RWPE2 (cell line): ENCODE results near the gene SEMA4C.

ENCODE experiments used
- ATAC-seq: fragments of 200-7000 bp; cut with Tn5 transposase; 3 replicates; pipeline ENCODE4 v1.9.1; 2021; ENCODE audit warnings: low read depth
- DNase-seq: peaks from one replicate; pipeline ENCODE4 v3.0.0-alpha.2; 2020; ENCODE audit warnings: low spot score
- H3K27ac ChIP-seq: fragments of 450-650 bp; 2 replicates; pipeline ENCODE4 v1.5.1; 2017; ENCODE audit warnings: mild to moderate bottlenecking; ENCODE audit not compliant: poor library complexity, severe bottlenecking
- H3K27me3 ChIP-seq: fragments of 250-450 bp; sonication (Bioruptor Pico); 2 replicates; pipeline ENCODE4 v1.5.1; 2021; ENCODE audit warnings: mild to moderate bottlenecking, moderate library complexity; ENCODE audit not compliant: insufficient read depth, poor library complexity, severe bottlenecking
- H3K36me3 ChIP-seq: fragments of 250-450 bp; sonication (Bioruptor Pico); 2 replicates; pipeline ENCODE4 v1.5.1; 2020; ENCODE audit warnings: low read depth, mild to moderate bottlenecking, moderate library complexity
- H3K4me1 ChIP-seq: fragments of 250-450 bp; sonication (Bioruptor Pico); 2 replicates; pipeline ENCODE4 v1.5.1; 2021; ENCODE audit warnings: mild to moderate bottlenecking, moderate library complexity; ENCODE audit not compliant: insufficient read depth, poor library complexity, severe bottlenecking
- H3K4me3 ChIP-seq: fragments of 250-450 bp; sonication (Bioruptor Pico); 2 replicates; pipeline ENCODE4 v1.5.1; 2021; ENCODE audit warnings: mild to moderate bottlenecking, moderate library complexity; ENCODE audit not compliant: severe bottlenecking
- H3K9me3 ChIP-seq: fragments of 250-450 bp; sonication (Bioruptor Pico); 2 replicates; pipeline ENCODE4 v1.5.1; 2021; ENCODE audit warnings: mild to moderate bottlenecking, moderate library complexity; ENCODE audit not compliant: severe bottlenecking
- TF ChIP-seq, protein P1 (sequence below): fragments of 450-650 bp; IDR thresholded peaks from one replicate; pipeline ENCODE4 v1.5.1; 2017; ENCODE audit warnings: mild to moderate bottlenecking, moderate library complexity; ENCODE audit not compliant: poor library complexity, severe bottlenecking

SEMA4C gene

GRCh38 chr2:96830044-96830562 lies 39.8 kb downstream of the SEMA4C start:
- no peak overlapping the region for H3K4me3 ChIP-seq
- ATAC-seq (no peak), DNase-seq (no peak)
- H3K9me3 ChIP-seq: no peaks in the 10 kb centered on the region
- peaks cover 9% of the 10 kb centered on the region for H3K4me1 ChIP-seq
- TF ChIP-seq, protein P1, sequence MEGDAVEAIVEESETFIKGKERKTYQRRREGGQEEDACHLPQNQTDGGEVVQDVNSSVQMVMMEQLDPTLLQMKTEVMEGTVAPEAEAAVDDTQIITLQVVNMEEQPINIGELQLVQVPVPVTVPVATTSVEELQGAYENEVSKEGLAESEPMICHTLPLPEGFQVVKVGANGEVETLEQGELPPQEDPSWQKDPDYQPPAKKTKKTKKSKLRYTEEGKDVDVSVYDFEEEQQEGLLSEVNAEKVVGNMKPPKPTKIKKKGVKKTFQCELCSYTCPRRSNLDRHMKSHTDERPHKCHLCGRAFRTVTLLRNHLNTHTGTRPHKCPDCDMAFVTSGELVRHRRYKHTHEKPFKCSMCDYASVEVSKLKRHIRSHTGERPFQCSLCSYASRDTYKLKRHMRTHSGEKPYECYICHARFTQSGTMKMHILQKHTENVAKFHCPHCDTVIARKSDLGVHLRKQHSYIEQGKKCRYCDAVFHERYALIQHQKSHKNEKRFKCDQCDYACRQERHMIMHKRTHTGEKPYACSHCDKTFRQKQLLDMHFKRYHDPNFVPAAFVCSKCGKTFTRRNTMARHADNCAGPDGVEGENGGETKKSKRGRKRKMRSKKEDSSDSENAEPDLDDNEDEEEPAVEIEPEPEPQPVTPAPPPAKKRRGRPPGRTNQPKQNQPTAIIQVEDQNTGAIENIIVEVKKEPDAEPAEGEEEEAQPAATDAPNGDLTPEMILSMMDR: no peak
- no peak overlapping the region for H3K27ac ChIP-seq
- no peaks in the 10 kb centered on the region for H3K27me3 ChIP-seq
- H3K36me3 ChIP-seq: peaks cover 37% of the 10 kb centered on the region

- Histone ChIP-seq H3K36me3 (peaks cover 42% of the 10 kb centered on the region), H3K4me3 (no peak overlapping the region), H3K9me3 (no peaks in the 10 kb centered on the region), H3K27ac (no peak overlapping the region), H3K27me3 (no peaks in the 10 kb centered on the region), H3K4me1 (peaks cover 10% of the 10 kb centered on the region)
- DNase-seq (no peak), ATAC-seq (no peak)
- TF ChIP-seq, protein P1: no peak
Observed at GRCh38 chr2:96828874-96829273, 41.0 kb downstream of the SEMA4C start.

DNA sequence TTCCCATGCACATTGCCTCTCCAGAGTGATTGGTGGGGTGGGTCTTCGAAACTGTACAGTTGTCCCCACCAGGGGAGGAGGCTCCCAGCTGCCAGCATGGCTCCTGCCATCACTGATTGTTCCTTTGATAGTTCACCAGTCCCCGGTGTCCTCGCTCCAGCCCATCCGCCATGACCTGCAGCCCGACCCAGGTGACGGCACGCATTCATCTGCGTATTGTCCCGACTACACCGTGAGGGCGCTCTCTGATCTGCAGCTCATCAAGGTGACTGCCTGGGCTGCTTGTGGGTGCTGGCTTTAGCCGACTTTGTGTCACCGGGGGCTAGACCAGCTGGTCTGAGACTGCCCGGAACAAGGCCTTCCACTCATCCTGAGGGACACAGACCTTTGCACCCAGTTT lies 41.4 kb downstream of the SEMA4C start:
- no peak overlapping the region for H3K4me3 ChIP-seq
- H3K27ac ChIP-seq: no peak overlapping the region
- ATAC-seq (no peak), DNase-seq (no peak)
- TF ChIP-seq, protein P1: no peak
- H3K36me3 ChIP-seq: peaks cover 40% of the 10 kb centered on the region
- no peaks in the 10 kb centered on the region for H3K9me3 ChIP-seq
- H3K4me1 ChIP-seq: peaks cover 13% of the 10 kb centered on the region
- no peaks in the 10 kb centered on the region for H3K27me3 ChIP-seq

GRCh38 chr2:96826546-96827278 lies 43.2 kb downstream of the SEMA4C start:
- Histone ChIP-seq H3K9me3 (no peaks in the 10 kb centered on the region), H3K4me1 (peaks cover 3% of the 10 kb centered on the region), H3K27ac (no peak overlapping the region), H3K36me3 (peaks cover 28% of the 10 kb centered on the region), H3K4me3 (no peak overlapping the region), H3K27me3 (no peaks in the 10 kb centered on the region)
- TF ChIP-seq, protein P1: no peak
- DNase-seq (no peak), ATAC-seq (no peak)

DNA sequence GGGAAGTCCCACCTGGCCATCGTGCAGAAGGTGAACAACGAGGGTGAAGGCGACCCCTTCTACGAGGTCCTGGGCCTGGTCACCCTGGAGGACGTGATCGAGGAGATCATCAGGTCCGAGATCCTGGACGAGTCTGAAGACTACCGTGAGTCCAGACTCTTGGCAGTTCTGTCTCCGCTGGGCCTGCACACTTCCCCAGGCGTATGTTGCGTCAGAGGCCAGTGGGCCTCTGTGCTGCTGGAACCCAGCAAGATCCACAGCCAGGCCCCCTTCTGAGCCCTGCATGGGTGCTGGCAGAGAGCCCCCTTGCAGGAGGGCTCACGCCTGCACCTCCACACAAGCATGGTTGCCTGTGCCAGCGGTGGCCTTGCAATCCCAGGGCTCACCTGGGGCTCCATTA lies 44.8 kb downstream of the SEMA4C start:
- TF ChIP-seq, protein P1: no peak
- Histone ChIP-seq H3K4me3 (no peak overlapping the region), H3K4me1 (peaks cover 3% of the 10 kb centered on the region), H3K27me3 (no peaks in the 10 kb centered on the region), H3K36me3 (peaks cover 21% of the 10 kb centered on the region), H3K9me3 (no peaks in the 10 kb centered on the region), H3K27ac (no peak overlapping the region)
- DNase-seq: no peak
- ATAC-seq: no peak
